Activated naive CD8-positive, alpha-beta T cell treated with anti-CD3 and anti-CD28 coated beads for 36 hours (primary cell): Measurements from ENCODE around the gene JMY. TPM values are rescaled to one million over a fixed set of nuclear protein-coding genes. Genes with fewer than 3 reads are reported as not detected.

Experiments
- DNase-seq: peaks from one replicate; pipeline ENCODE4 v3.0.0; 2021
- H3K27ac Mint-ChIP-seq: one replicate; pipeline ENCODE4 v1.8.0; 2022; ENCODE audit warnings: mild to moderate bottlenecking, moderate library complexity, mixed read lengths
- H3K27me3 Mint-ChIP-seq: one replicate; pipeline ENCODE4 v1.8.0; 2022; ENCODE audit warnings: mild to moderate bottlenecking, mixed read lengths
- H3K36me3 Mint-ChIP-seq: one replicate; pipeline ENCODE4 v1.8.0; 2021; ENCODE audit warnings: mild to moderate bottlenecking, mixed read lengths
- H3K4me1 Mint-ChIP-seq: one replicate; pipeline ENCODE4 v1.8.0; 2021; ENCODE audit warnings: mixed read lengths
- H3K4me3 Mint-ChIP-seq: one replicate; pipeline ENCODE4 v1.8.0; 2022; ENCODE audit warnings: mild to moderate bottlenecking, moderate library complexity, mixed read lengths
- H3K9me3 Mint-ChIP-seq: one replicate; pipeline ENCODE4 v1.8.0; 2022; ENCODE audit warnings: mixed read lengths
- total RNA-seq, 2 experiments: library from RNA; stranded (reverse); gene quantifications; one replicate each; pipeline ENCODE4 v1.2.3, GENCODE V29; 2021

Gene JMY
- total RNA-seq, result 1 to 10 TPM; 4.3 to 4.6 TPM

GRCh38 chr5:79235634-79236361 is at the start of gene JMY:
Gene JMY (plus strand): TSS chr5:79236131. CDS start chr5:79236651, 520 bp downstream.
- Mint-ChIP-seq H3K9me3 (no peaks in the 10 kb centered on the region), H3K27me3 (no peaks in the 10 kb centered on the region), H3K4me3 (peak within 1 kb of the TSS; percentile 88), H3K4me1 (peaks cover 21% of the 10 kb centered on the region), H3K27ac (peak within 1 kb of the TSS; percentile 93), H3K36me3 (peaks cover 3% of the 10 kb centered on the region)
- DNase-seq, result peak; percentile 83

- Mint-ChIP-seq H3K9me3 (no peaks in the 10 kb centered on the region), H3K27me3 (no peaks in the 10 kb centered on the region), H3K36me3 (no peaks in the 10 kb centered on the region), H3K4me3 (no peak overlapping the region), H3K27ac (no peak overlapping the region), H3K4me1 (peaks cover 2% of the 10 kb centered on the region)
- DNase-seq, result no peak
Measured at GRCh38 chr5:79186455-79186854, 49.5 kb upstream of the JMY start.

- H3K9me3 Mint-ChIP-seq, result no peaks in the 10 kb centered on the region
- no peaks in the 10 kb centered on the region for H3K4me1 Mint-ChIP-seq
- no peak overlapping the region for H3K27ac Mint-ChIP-seq
- no peak overlapping the region for H3K4me3 Mint-ChIP-seq
- DNase-seq, result no peak
- no peaks in the 10 kb centered on the region for H3K36me3 Mint-ChIP-seq
- no peaks in the 10 kb centered on the region for H3K27me3 Mint-ChIP-seq
Measured at GRCh38 chr5:79189439-79190234, 46.3 kb upstream of the JMY start.

GRCh38 chr5:79190235-79190529 is 45.7 kb upstream of the JMY start:
- Mint-ChIP-seq H3K27me3 (no peaks in the 10 kb centered on the region), H3K4me3 (no peak overlapping the region), H3K9me3 (no peaks in the 10 kb centered on the region), H3K27ac (no peak overlapping the region), H3K4me1 (no peaks in the 10 kb centered on the region), H3K36me3 (no peaks in the 10 kb centered on the region)
- no peak for DNase-seq

- Mint-ChIP-seq H3K27ac (no peak overlapping the region), H3K4me3 (no peak overlapping the region), H3K9me3 (no peaks in the 10 kb centered on the region), H3K36me3 (no peaks in the 10 kb centered on the region), H3K27me3 (no peaks in the 10 kb centered on the region), H3K4me1 (no peaks in the 10 kb centered on the region)
- no peak for DNase-seq
Measured at GRCh38 chr5:79191457-79191856, 44.5 kb upstream of the JMY start.

GRCh38 chr5:79193643-79194042 is 42.3 kb upstream of the JMY start:
- no peak for DNase-seq
- no peaks in the 10 kb centered on the region for H3K9me3 Mint-ChIP-seq
- H3K36me3 Mint-ChIP-seq, result no peaks in the 10 kb centered on the region
- no peaks in the 10 kb centered on the region for H3K27me3 Mint-ChIP-seq
- H3K4me1 Mint-ChIP-seq, result no peaks in the 10 kb centered on the region
- H3K27ac Mint-ChIP-seq, result no peak overlapping the region
- no peak overlapping the region for H3K4me3 Mint-ChIP-seq

- DNase-seq, result no peak
- no peaks in the 10 kb centered on the region for H3K9me3 Mint-ChIP-seq
- H3K4me3 Mint-ChIP-seq, result no peak overlapping the region
- H3K4me1 Mint-ChIP-seq, result no peaks in the 10 kb centered on the region
- no peaks in the 10 kb centered on the region for H3K36me3 Mint-ChIP-seq
- H3K27ac Mint-ChIP-seq, result no peak overlapping the region
- no peaks in the 10 kb centered on the region for H3K27me3 Mint-ChIP-seq
Measured at GRCh38 chr5:79200573-79201183, 35.3 kb upstream of the JMY start.

- H3K4me1 Mint-ChIP-seq, result no peaks in the 10 kb centered on the region
- no peaks in the 10 kb centered on the region for H3K27me3 Mint-ChIP-seq
- no peaks in the 10 kb centered on the region for H3K36me3 Mint-ChIP-seq
- no peak overlapping the region for H3K4me3 Mint-ChIP-seq
- H3K27ac Mint-ChIP-seq, result no peak overlapping the region
- no peaks in the 10 kb centered on the region for H3K9me3 Mint-ChIP-seq
- no peak for DNase-seq
Measured at GRCh38 chr5:79201206-79201605, 34.7 kb upstream of the JMY start.

- no peaks in the 10 kb centered on the region for H3K9me3 Mint-ChIP-seq
- no peak for DNase-seq
- no peaks in the 10 kb centered on the region for H3K4me1 Mint-ChIP-seq
- H3K27ac Mint-ChIP-seq, result no peak overlapping the region
- H3K27me3 Mint-ChIP-seq, result no peaks in the 10 kb centered on the region
- H3K4me3 Mint-ChIP-seq, result no peak overlapping the region
- H3K36me3 Mint-ChIP-seq, result no peaks in the 10 kb centered on the region
Measured at GRCh38 chr5:79202076-79202475, 33.9 kb upstream of the JMY start.

- no peaks in the 10 kb centered on the region for H3K36me3 Mint-ChIP-seq
- no peaks in the 10 kb centered on the region for H3K4me1 Mint-ChIP-seq
- H3K4me3 Mint-ChIP-seq, result no peak overlapping the region
- no peaks in the 10 kb centered on the region for H3K9me3 Mint-ChIP-seq
- DNase-seq, result no peak
- no peaks in the 10 kb centered on the region for H3K27me3 Mint-ChIP-seq
- no peak overlapping the region for H3K27ac Mint-ChIP-seq
Measured at GRCh38 chr5:79205965-79206364, 30.0 kb upstream of the JMY start.

GRCh38 chr5:79206541-79206940 is 29.4 kb upstream of the JMY start:
- no peaks in the 10 kb centered on the region for H3K36me3 Mint-ChIP-seq
- no peak overlapping the region for H3K4me3 Mint-ChIP-seq
- H3K9me3 Mint-ChIP-seq, result no peaks in the 10 kb centered on the region
- H3K27me3 Mint-ChIP-seq, result no peaks in the 10 kb centered on the region
- no peaks in the 10 kb centered on the region for H3K4me1 Mint-ChIP-seq
- no peak overlapping the region for H3K27ac Mint-ChIP-seq
- DNase-seq, result no peak

- DNase-seq, result no peak
- H3K9me3 Mint-ChIP-seq, result no peaks in the 10 kb centered on the region
- H3K4me3 Mint-ChIP-seq, result no peak overlapping the region
- no peaks in the 10 kb centered on the region for H3K36me3 Mint-ChIP-seq
- no peaks in the 10 kb centered on the region for H3K27me3 Mint-ChIP-seq
- no peaks in the 10 kb centered on the region for H3K4me1 Mint-ChIP-seq
- H3K27ac Mint-ChIP-seq, result no peak overlapping the region
Measured at GRCh38 chr5:79209505-79209904, 26.4 kb upstream of the JMY start.

- DNase-seq, result no peak
- Mint-ChIP-seq H3K36me3 (no peaks in the 10 kb centered on the region), H3K9me3 (no peaks in the 10 kb centered on the region), H3K27ac (no peak overlapping the region), H3K4me1 (no peaks in the 10 kb centered on the region), H3K4me3 (no peak overlapping the region), H3K27me3 (no peaks in the 10 kb centered on the region)
Measured at GRCh38 chr5:79224286-79224984, 11.5 kb upstream of the JMY start.

- Mint-ChIP-seq H3K36me3 (peaks cover 2% of the 10 kb centered on the region), H3K27ac (no peak overlapping the region), H3K27me3 (no peaks in the 10 kb centered on the region), H3K4me3 (no peak overlapping the region), H3K9me3 (no peaks in the 10 kb centered on the region), H3K4me1 (no peaks in the 10 kb centered on the region)
- no peak for DNase-seq
Measured at GRCh38 chr5:79225026-79225425, 10.9 kb upstream of the JMY start.

- DNase-seq, result no peak
- Mint-ChIP-seq H3K4me3 (no peak overlapping the region), H3K9me3 (no peaks in the 10 kb centered on the region), H3K36me3 (peaks cover 2% of the 10 kb centered on the region), H3K4me1 (no peaks in the 10 kb centered on the region), H3K27me3 (no peaks in the 10 kb centered on the region), H3K27ac (no peak overlapping the region)
Measured at GRCh38 chr5:79225441-79225840, 10.5 kb upstream of the JMY start.
